OCI-LY7 (cell line): ENCODE results near the gene COX19.

Experiments
- EZH2phosphoT487 ChIP-seq: fragments of 200-600 bp; sonication (generic); IDR thresholded peaks from 2 replicates; pipeline ENCODE4 v1.6.1; 2018; ENCODE audit warnings: low read depth, borderline replicate concordance, mild to moderate bottlenecking, mixed run types, antibody characterized with exemption, low read length, moderate library complexity, mixed read lengths
- TF ChIP-seq, protein P1 (sequence below): fragments of 200-600 bp; sonication (generic); conservative IDR thresholded peaks from 2 replicates; pipeline ENCODE4 v1.5.1; 2014; ENCODE audit warnings: mild to moderate bottlenecking, antibody characterized with exemption, low read length, moderate library complexity, mixed read lengths

DNA sequence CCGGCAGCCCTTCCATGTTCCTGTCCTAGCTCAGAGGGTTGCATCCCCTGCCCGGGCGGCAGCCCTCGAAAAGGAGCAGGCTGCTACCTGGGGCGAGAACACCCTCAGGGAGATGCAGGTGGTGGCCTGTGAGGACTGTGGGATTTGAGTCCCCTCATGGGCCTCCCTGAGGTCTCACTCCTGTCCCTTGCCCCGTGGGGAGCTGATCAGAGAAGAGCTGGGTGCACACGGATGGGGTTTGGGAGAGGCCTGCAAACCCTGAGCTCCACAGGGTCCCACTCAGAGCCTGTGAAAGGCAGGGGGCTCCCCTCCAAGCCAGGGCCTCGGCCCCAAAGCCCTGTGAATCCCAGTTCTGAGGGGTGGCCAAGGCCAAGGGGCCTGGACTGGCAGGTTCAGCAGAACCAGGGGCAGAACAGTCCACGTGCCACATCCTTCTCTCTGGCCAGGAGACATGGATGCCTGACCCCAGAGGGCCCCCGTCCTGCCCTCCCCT lies 7.2 kb upstream of the COX19 start:
- TF ChIP-seq, protein P1, sequence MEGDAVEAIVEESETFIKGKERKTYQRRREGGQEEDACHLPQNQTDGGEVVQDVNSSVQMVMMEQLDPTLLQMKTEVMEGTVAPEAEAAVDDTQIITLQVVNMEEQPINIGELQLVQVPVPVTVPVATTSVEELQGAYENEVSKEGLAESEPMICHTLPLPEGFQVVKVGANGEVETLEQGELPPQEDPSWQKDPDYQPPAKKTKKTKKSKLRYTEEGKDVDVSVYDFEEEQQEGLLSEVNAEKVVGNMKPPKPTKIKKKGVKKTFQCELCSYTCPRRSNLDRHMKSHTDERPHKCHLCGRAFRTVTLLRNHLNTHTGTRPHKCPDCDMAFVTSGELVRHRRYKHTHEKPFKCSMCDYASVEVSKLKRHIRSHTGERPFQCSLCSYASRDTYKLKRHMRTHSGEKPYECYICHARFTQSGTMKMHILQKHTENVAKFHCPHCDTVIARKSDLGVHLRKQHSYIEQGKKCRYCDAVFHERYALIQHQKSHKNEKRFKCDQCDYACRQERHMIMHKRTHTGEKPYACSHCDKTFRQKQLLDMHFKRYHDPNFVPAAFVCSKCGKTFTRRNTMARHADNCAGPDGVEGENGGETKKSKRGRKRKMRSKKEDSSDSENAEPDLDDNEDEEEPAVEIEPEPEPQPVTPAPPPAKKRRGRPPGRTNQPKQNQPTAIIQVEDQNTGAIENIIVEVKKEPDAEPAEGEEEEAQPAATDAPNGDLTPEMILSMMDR, result no peak
- no peak for TF ChIP-seq EZH2phosphoT487
